ENCODE data around the gene POU2AF1.

- TF ChIP-seq POLR2A (IDR thresholded peaks at IDR 0.05; ENCODE audit: low read length) (no peak), GATA1 (IDR thresholded peaks at IDR 0.05; ENCODE audit: low read depth, low read length) (no peak)
These were observed 31.4 kb downstream of the POU2AF1 start for GRCh38 chr11:111347723-111348115.
